Panc1 (cell line): ENCODE data around the gene SLC6A6. TPM values are rescaled to one million over a fixed set of nuclear protein-coding genes. Genes with fewer than 3 reads are reported as not detected.

ENCODE experiments used
- ATAC-seq: fragments of 200-7000 bp; cut with Tn5 transposase; 2 replicates; pipeline ENCODE4 v1.9.1; 2020; ENCODE audit warnings: mild to moderate bottlenecking, moderate library complexity
- BruUV-seq: library from RNA; stranded (reverse); fragments of 400-500 nt; replicated peaks from 2 replicates; lab custom pipeline; 2021; lab: Mats Ljungman, UMichigan
- CTCF ChIA-PET: fragments of 300-600 bp; sonication (Branson Sonifier 250); formaldehyde crosslinking; loops from one replicate; lab custom pipeline; 2022; ENCODE audit warnings: antibody characterized with exemption; lab: Charles Lee
- POLR2A ChIA-PET: fragments of 300-600 bp; sonication (Branson Sonifier 250); formaldehyde crosslinking; loops from one replicate; lab custom pipeline; 2022; ENCODE audit warnings: antibody characterized with exemption; lab: Charles Lee
- DNase-seq: peaks from one replicate; pipeline ENCODE4 v3.0.0-alpha.2; 2010; ENCODE audit warnings: low read depth, low spot score
- H3K27ac ChIP-seq: 2 replicates; pipeline ENCODE4 v1.5.1; 2011; ENCODE audit warnings: mild to moderate bottlenecking, low read length, inconsistent platforms
- H3K27me3 ChIP-seq: fragments of 200-500 bp; sonication (Bioruptor generic); 2 replicates; pipeline ENCODE4 v1.6.0; 2014; ENCODE audit warnings: low read length, inconsistent platforms; ENCODE audit not compliant: control insufficient read depth, insufficient read depth
- H3K36me3 ChIP-seq: fragments of 200-500 bp; sonication (Bioruptor generic); 2 replicates; pipeline ENCODE4 v1.5.1; 2014; ENCODE audit warnings: inconsistent platforms, mild to moderate bottlenecking, low read length, moderate library complexity; ENCODE audit not compliant: control insufficient read depth, insufficient read depth
- H3K4me1 ChIP-seq: 2 replicates; pipeline ENCODE4 v1.5.1; 2011; ENCODE audit warnings: inconsistent platforms, mild to moderate bottlenecking, low read length, moderate library complexity; ENCODE audit not compliant: control insufficient read depth, insufficient read depth
- H3K4me3 ChIP-seq, 2 experiments: 2 replicates each; pipeline ENCODE4 v1.5.1; 2011 to 2012; ENCODE audit warnings: low read depth in 2 of 2, low read length in 2 of 2, mild to moderate bottlenecking in 2 of 2, inconsistent platforms in 1 of 2, moderate library complexity in 1 of 2
- H3K9me3 ChIP-seq: fragments of 200-500 bp; sonication (Bioruptor generic); 2 replicates; pipeline ENCODE4 v1.5.1; 2014; ENCODE audit warnings: low read depth, mild to moderate bottlenecking, inconsistent platforms, low read length, moderate library complexity; ENCODE audit not compliant: control insufficient read depth, insufficient read depth
- POLR2AphosphoS5 ChIP-seq: IDR thresholded peaks from 2 replicates; pipeline ENCODE4 v1.6.1; 2012; ENCODE audit warnings: mild to moderate bottlenecking, low read depth, low read length, moderate library complexity
- SIN3A ChIP-seq: IDR thresholded peaks from 2 replicates; pipeline ENCODE4 v1.6.1; 2012; ENCODE audit warnings: low read depth, mild to moderate bottlenecking, low read length, moderate library complexity, borderline replicate concordance; ENCODE audit not compliant: insufficient read depth
- TCF7L2 ChIP-seq: IDR thresholded peaks from 2 replicates; pipeline ENCODE4 v1.6.1; 2011; ENCODE audit warnings: mild to moderate bottlenecking, low read depth, low read length, inconsistent platforms
- in situ Hi-C: cut with HindIII; loops from 2 replicates; pipeline ENCODE4 v1.10.0; 2016; ENCODE audit warnings: low sequenced_read_pairs, low pct_unique_long_range_greater_than_20kb
- intact Hi-C: fragments of 100-400 bp; cut with micrococcal nuclease; formaldehyde crosslinking; loops from one replicate; pipeline ENCODE4 v1.10.0; 2022; ENCODE audit not compliant: unreplicated experiment
- total RNA-seq: library from RNA; stranded (reverse); gene quantifications from one replicate; pipeline ENCODE4 v1.2.1, GENCODE V29; 2021; ENCODE audit not compliant: unreplicated experiment
- TF ChIP-seq, protein P1 (sequence below): fragments of 450-650 bp; IDR thresholded peaks from 2 replicates; pipeline ENCODE4 v1.5.1; 2017; ENCODE audit warnings: mild to moderate bottlenecking
- TF ChIP-seq, protein P2 (sequence below), 2 experiments: IDR thresholded peaks; 2 replicates each; pipeline ENCODE4 v1.6.1; 2011 to 2012; ENCODE audit warnings: low read depth in 2 of 2, control low read depth in 1 of 2, low read length in 1 of 2, mild to moderate bottlenecking in 1 of 2, moderate library complexity in 1 of 2; ENCODE audit not compliant: insufficient read depth in 1 of 2

Gene SLC6A6
- total RNA-seq, 1 experiment from 2014 or later: 61.0 TPM

DNA sequence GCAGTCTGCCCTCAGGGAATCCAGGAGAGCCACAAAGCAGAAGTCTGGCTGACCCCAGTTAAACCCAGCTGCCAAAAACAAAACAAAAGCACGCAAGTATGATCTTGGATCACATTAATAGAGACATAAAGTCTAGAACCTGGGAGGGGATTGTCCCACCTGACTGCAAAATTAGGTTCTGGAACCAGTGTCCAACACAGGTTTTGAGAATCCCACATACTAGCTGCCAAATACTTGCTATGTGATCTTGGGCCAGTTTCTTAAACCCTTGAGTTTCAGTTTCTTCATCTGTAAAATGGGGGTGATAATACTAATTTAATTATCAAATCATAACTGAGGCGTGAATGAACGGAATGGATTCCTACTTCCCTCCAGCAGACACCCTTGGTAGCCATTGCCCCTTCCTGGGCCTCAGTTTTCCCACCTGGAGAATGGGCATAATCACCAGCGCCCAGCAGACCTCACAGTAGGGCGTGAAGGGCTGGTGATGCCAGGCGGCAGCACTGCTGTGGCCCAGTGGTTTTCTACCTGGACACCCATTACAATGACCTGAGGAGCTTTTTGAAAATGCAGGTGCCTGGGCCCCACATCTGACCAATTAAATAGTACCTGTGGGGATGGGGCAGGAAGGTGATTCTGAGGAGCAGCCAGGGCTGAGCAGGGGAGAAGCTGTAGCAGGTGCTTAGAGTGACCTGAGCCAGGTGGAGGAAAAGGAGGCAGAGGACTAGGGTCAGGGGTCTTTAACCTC is 105.5 kb downstream of the SLC6A6 start:
- H3K27me3 ChIP-seq: no peaks in the 10 kb centered on the region
- intact Hi-C loops: loop anchor here (2.0 to 5.0 kb wide), 2 partner anchors 41 to 414 kb away; no protein-coding TSS in a partner anchor
- BruUV-seq: no TSS peak
- no peaks in the 10 kb centered on the region for H3K9me3 ChIP-seq
- POLR2A ChIA-PET: no interaction called here
- H3K27ac ChIP-seq: no peak overlapping the region
- in situ Hi-C loops: no loop called here
- no peak for ATAC-seq
- TF ChIP-seq, protein P1, sequence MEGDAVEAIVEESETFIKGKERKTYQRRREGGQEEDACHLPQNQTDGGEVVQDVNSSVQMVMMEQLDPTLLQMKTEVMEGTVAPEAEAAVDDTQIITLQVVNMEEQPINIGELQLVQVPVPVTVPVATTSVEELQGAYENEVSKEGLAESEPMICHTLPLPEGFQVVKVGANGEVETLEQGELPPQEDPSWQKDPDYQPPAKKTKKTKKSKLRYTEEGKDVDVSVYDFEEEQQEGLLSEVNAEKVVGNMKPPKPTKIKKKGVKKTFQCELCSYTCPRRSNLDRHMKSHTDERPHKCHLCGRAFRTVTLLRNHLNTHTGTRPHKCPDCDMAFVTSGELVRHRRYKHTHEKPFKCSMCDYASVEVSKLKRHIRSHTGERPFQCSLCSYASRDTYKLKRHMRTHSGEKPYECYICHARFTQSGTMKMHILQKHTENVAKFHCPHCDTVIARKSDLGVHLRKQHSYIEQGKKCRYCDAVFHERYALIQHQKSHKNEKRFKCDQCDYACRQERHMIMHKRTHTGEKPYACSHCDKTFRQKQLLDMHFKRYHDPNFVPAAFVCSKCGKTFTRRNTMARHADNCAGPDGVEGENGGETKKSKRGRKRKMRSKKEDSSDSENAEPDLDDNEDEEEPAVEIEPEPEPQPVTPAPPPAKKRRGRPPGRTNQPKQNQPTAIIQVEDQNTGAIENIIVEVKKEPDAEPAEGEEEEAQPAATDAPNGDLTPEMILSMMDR: no peak
- TF ChIP-seq TCF7L2: no peak
- TF ChIP-seq, protein P2, sequence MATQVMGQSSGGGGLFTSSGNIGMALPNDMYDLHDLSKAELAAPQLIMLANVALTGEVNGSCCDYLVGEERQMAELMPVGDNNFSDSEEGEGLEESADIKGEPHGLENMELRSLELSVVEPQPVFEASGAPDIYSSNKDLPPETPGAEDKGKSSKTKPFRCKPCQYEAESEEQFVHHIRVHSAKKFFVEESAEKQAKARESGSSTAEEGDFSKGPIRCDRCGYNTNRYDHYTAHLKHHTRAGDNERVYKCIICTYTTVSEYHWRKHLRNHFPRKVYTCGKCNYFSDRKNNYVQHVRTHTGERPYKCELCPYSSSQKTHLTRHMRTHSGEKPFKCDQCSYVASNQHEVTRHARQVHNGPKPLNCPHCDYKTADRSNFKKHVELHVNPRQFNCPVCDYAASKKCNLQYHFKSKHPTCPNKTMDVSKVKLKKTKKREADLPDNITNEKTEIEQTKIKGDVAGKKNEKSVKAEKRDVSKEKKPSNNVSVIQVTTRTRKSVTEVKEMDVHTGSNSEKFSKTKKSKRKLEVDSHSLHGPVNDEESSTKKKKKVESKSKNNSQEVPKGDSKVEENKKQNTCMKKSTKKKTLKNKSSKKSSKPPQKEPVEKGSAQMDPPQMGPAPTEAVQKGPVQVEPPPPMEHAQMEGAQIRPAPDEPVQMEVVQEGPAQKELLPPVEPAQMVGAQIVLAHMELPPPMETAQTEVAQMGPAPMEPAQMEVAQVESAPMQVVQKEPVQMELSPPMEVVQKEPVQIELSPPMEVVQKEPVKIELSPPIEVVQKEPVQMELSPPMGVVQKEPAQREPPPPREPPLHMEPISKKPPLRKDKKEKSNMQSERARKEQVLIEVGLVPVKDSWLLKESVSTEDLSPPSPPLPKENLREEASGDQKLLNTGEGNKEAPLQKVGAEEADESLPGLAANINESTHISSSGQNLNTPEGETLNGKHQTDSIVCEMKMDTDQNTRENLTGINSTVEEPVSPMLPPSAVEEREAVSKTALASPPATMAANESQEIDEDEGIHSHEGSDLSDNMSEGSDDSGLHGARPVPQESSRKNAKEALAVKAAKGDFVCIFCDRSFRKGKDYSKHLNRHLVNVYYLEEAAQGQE (IDR thresholded peaks at IDR 0.05; ENCODE audit: insufficient read depth in 1 of 2, low read depth in 2 of 2, low read length in 1 of 2): no peak
- TF ChIP-seq POLR2AphosphoS5: no peak
- TF ChIP-seq SIN3A: no peak
- no peak overlapping the region for H3K4me3 ChIP-seq
- no peaks in the 10 kb centered on the region for H3K4me1 ChIP-seq
- CTCF ChIA-PET: no interaction called here
- H3K36me3 ChIP-seq: no peaks in the 10 kb centered on the region
- DNase-seq: no peak

DNA sequence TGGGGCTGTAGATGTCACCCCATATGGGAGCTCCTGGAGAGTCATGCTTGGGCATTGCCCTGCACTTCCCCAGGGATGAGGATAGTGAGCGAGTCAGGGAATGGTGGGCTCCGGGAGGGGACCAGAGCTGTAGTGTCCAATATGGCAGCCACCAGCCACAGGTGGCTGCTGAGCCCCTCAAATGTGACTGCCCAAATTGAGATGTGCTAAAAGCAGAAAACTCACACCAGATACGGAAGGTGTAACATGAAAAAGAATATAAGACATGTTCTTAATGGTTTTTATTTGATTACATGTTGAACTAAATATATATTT is 106.1 kb downstream of the SLC6A6 start:
- BruUV-seq: no TSS peak
- DNase-seq: no peak
- no peak for ATAC-seq
- no peaks in the 10 kb centered on the region for H3K36me3 ChIP-seq
- no peaks in the 10 kb centered on the region for H3K27me3 ChIP-seq
- TF ChIP-seq, protein P1: no peak
- TF ChIP-seq SIN3A (no peak), POLR2AphosphoS5 (no peak), TCF7L2 (no peak)
- TF ChIP-seq, protein P2 (IDR thresholded peaks at IDR 0.05; ENCODE audit: insufficient read depth in 1 of 2, low read depth in 2 of 2, low read length in 1 of 2): no peak
- H3K4me1 ChIP-seq: no peaks in the 10 kb centered on the region
- in situ Hi-C loops: no loop called here
- H3K9me3 ChIP-seq: no peaks in the 10 kb centered on the region
- H3K27ac ChIP-seq: no peak overlapping the region
- ChIA-PET POLR2A (no interaction called here), CTCF (interaction anchor here (0.6 kb wide), 1 partner anchor 863 kb away, joined by 4 read pairs; no protein-coding TSS in a partner anchor)
- intact Hi-C loops: loop anchor here (2.0 to 5.0 kb wide), 2 partner anchors 40 to 414 kb away; no protein-coding TSS in a partner anchor
- H3K4me3 ChIP-seq: no peak overlapping the region
